Measurements from ENCODE around the gene STX8.

DNA sequence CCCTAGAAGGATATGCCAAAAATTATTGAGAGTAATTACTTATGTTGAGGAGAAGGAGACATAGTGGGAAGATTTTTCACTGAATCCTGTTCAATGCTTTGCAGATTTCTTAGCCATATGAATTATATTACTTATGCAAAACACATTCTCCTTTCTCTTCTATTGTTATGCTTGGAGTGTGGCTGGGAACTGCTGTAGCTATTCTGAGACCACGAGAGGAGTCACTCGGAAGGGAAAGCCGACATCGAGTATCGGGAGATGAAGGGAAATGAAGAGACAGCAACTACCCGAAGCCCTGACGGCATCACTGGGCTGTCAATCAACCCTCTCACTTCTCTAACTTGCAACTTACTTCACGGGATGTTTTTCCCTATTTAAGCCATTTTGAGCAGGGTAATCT, 39.6 kb downstream of the STX8 start:
- TF ChIP-seq TAF1 (IDR thresholded peaks at IDR 0.05; ENCODE audit: borderline replicate concordance, low read depth, low read length) (no peak), POLR2AphosphoS5 (IDR thresholded peaks at IDR 0.05; ENCODE audit: low read depth, low read length) (no peak), EP300 (IDR thresholded peaks at IDR 0.05; ENCODE audit: borderline replicate concordance in 1 of 2, low read depth in 1 of 2, low read length in 1 of 2) (no peak), SMC3 (IDR thresholded peaks at IDR 0.05; ENCODE audit: low read depth, low read length) (no peak), FOXJ3 (CRISPR knock-in tag; IDR thresholded peaks at IDR 0.05) (no peak), NFIC (IDR thresholded peaks at IDR 0.05; ENCODE audit: borderline replicate concordance) (no peak), ELF1 (IDR thresholded peaks at IDR 0.05) (no peak)
- TF ChIP-seq, protein P1, sequence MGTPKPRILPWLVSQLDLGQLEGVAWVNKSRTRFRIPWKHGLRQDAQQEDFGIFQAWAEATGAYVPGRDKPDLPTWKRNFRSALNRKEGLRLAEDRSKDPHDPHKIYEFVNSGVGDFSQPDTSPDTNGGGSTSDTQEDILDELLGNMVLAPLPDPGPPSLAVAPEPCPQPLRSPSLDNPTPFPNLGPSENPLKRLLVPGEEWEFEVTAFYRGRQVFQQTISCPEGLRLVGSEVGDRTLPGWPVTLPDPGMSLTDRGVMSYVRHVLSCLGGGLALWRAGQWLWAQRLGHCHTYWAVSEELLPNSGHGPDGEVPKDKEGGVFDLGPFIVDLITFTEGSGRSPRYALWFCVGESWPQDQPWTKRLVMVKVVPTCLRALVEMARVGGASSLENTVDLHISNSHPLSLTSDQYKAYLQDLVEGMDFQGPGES (IDR thresholded peaks at IDR 0.05; ENCODE audit: low read depth, low read length): no peak
- TF ChIP-seq, protein P2, sequence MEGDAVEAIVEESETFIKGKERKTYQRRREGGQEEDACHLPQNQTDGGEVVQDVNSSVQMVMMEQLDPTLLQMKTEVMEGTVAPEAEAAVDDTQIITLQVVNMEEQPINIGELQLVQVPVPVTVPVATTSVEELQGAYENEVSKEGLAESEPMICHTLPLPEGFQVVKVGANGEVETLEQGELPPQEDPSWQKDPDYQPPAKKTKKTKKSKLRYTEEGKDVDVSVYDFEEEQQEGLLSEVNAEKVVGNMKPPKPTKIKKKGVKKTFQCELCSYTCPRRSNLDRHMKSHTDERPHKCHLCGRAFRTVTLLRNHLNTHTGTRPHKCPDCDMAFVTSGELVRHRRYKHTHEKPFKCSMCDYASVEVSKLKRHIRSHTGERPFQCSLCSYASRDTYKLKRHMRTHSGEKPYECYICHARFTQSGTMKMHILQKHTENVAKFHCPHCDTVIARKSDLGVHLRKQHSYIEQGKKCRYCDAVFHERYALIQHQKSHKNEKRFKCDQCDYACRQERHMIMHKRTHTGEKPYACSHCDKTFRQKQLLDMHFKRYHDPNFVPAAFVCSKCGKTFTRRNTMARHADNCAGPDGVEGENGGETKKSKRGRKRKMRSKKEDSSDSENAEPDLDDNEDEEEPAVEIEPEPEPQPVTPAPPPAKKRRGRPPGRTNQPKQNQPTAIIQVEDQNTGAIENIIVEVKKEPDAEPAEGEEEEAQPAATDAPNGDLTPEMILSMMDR (IDR thresholded peaks at IDR 0.05): no peak
- TF ChIP-seq, protein P3, sequence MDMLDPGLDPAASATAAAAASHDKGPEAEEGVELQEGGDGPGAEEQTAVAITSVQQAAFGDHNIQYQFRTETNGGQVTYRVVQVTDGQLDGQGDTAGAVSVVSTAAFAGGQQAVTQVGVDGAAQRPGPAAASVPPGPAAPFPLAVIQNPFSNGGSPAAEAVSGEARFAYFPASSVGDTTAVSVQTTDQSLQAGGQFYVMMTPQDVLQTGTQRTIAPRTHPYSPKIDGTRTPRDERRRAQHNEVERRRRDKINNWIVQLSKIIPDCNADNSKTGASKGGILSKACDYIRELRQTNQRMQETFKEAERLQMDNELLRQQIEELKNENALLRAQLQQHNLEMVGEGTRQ (IDR thresholded peaks at IDR 0.05; ENCODE audit: borderline replicate concordance, low read depth, low read length): no peak
- TF ChIP-seq, protein P4, sequence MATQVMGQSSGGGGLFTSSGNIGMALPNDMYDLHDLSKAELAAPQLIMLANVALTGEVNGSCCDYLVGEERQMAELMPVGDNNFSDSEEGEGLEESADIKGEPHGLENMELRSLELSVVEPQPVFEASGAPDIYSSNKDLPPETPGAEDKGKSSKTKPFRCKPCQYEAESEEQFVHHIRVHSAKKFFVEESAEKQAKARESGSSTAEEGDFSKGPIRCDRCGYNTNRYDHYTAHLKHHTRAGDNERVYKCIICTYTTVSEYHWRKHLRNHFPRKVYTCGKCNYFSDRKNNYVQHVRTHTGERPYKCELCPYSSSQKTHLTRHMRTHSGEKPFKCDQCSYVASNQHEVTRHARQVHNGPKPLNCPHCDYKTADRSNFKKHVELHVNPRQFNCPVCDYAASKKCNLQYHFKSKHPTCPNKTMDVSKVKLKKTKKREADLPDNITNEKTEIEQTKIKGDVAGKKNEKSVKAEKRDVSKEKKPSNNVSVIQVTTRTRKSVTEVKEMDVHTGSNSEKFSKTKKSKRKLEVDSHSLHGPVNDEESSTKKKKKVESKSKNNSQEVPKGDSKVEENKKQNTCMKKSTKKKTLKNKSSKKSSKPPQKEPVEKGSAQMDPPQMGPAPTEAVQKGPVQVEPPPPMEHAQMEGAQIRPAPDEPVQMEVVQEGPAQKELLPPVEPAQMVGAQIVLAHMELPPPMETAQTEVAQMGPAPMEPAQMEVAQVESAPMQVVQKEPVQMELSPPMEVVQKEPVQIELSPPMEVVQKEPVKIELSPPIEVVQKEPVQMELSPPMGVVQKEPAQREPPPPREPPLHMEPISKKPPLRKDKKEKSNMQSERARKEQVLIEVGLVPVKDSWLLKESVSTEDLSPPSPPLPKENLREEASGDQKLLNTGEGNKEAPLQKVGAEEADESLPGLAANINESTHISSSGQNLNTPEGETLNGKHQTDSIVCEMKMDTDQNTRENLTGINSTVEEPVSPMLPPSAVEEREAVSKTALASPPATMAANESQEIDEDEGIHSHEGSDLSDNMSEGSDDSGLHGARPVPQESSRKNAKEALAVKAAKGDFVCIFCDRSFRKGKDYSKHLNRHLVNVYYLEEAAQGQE (IDR thresholded peaks at IDR 0.05; ENCODE audit: low read depth, low read length): no peak

Measured in SK-N-SH (cell line).